Hematopoietic multipotent progenitor cell treated with erythropoietin and hydrocortisone succinate and interleukin-3 and kit ligand, for 4 days (in vitro differentiated cells): ENCODE results near the gene SAA1.
"Not testable (repeated sequence)": the region's sequence is repeated elsewhere in the genome, so short reads cannot be mapped to it uniquely, and the experiment has no call there.

Experiments used
- DNase-seq: peaks from one replicate; pipeline ENCODE4 v3.0.0-alpha.2; 2015

The SAA1 gene

GRCh38 chr11:18265949-18266348, at the start of gene SAA1:
TSS of gene SAA1 (plus strand) at chr11:18266264. CDS start at chr11:18266888, 624 bp downstream.
- DNase-seq, result no peak

- no peak for DNase-seq
Observed at GRCh38 chr11:18221274-18221876, 44.7 kb upstream of the SAA1 start.

- DNase-seq, result no peak
Observed at GRCh38 chr11:18222814-18223421, 43.1 kb upstream of the SAA1 start.

GRCh38 chr11:18223591-18224387, 42.3 kb upstream of the SAA1 start:
- DNase-seq, result no peak

- DNase-seq, result no peak
Observed at GRCh38 chr11:18225913-18226312, 40.2 kb upstream of the SAA1 start.

- peak; percentile 46 for DNase-seq
Observed at GRCh38 chr11:18229501-18229900, 36.6 kb upstream of the SAA1 start.

GRCh38 chr11:18230859-18231258, 35.2 kb upstream of the SAA1 start:
- no peak for DNase-seq

- no peak for DNase-seq
Observed at GRCh38 chr11:18233912-18234311, 32.2 kb upstream of the SAA1 start.

- no peak for DNase-seq
Observed at GRCh38 chr11:18235394-18236334, 30.4 kb upstream of the SAA1 start.

- no peak for DNase-seq
Observed at GRCh38 chr11:18236664-18237356, 29.3 kb upstream of the SAA1 start, which contains the start of gene SAA4. TSS of gene SAA4 (minus strand) at chr11:18236802. CDS start at chr11:18235926, 876 bp downstream.

- DNase-seq, result no peak
Observed at GRCh38 chr11:18239655-18240054, 26.4 kb upstream of the SAA1 start.

- DNase-seq, result peak; percentile 85
Observed at GRCh38 chr11:18243783-18244362, 22.2 kb upstream of the SAA1 start.

- DNase-seq, result no peak
Observed at GRCh38 chr11:18245396-18245795, 20.7 kb upstream of the SAA1 start.

GRCh38 chr11:18246379-18247190, 19.5 kb upstream of the SAA1 start:
- DNase-seq, result not testable (repeated sequence)

- not testable (repeated sequence) for DNase-seq
Observed at GRCh38 chr11:18247191-18247581, 18.9 kb upstream of the SAA1 start.

- DNase-seq, result no peak
Observed at GRCh38 chr11:18248561-18248960, 17.5 kb upstream of the SAA1 start, which contains the start of gene SAA2. TSS of gene SAA2 (minus strand) at chr11:18248668. CDS start at chr11:18248011, 657 bp downstream.

GRCh38 chr11:18253233-18253632, 12.8 kb upstream of the SAA1 start:
- peak; percentile 50 for DNase-seq

GRCh38 chr11:18253778-18254338, 12.2 kb upstream of the SAA1 start:
- no peak for DNase-seq

- DNase-seq, result no peak
Observed at GRCh38 chr11:18254781-18255361, 11.2 kb upstream of the SAA1 start.

GRCh38 chr11:18259259-18259658, 6.8 kb upstream of the SAA1 start:
- no peak for DNase-seq
